Measurements from ENCODE around the gene DNAJA4. TPM values are rescaled to one million over a fixed set of nuclear protein-coding genes. Genes with fewer than 3 reads are reported as not detected.

Gene DNAJA4
- total and polyA plus RNA-seq, 8 donors: 11.4 to 53.6 (median 30.3) TPM; not detected in 1

- peaks cover 0 to 12% (median 0%) of the 10 kb centered on the region in 4 donors for H3K4me1 ChIP-seq
- WGBS, 5 donors: 62 to 71% (median 65%) methylated on average over 4 of the region's 4 CpGs
- H3K27me3 ChIP-seq: no peaks in the 10 kb centered on the region
- no peak overlapping the region for H3K4me3 ChIP-seq
- no peaks in the 10 kb centered on the region for H3K9me3 ChIP-seq
- no peak overlapping the region for H3K27ac ChIP-seq
- no peak for DNase-seq
- TF ChIP-seq EP300 (IDR thresholded peaks at IDR 0.05): no peak
- TF ChIP-seq CTCF (IDR thresholded peaks at IDR 0.05): no peak
- TF ChIP-seq POLR2A (IDR thresholded peaks at IDR 0.05): no peak
- no peak for TF ChIP-seq POLR2AphosphoS5 (IDR thresholded peaks at IDR 0.05)
- H3K36me3 ChIP-seq: no peaks in the 10 kb centered on the region
- intact Hi-C loops (cut with DNase I; ENCODE audit: low total_unique reads): no loop called here
Observed at GRCh38 chr15:78223396-78224022, 40.9 kb upstream of the DNAJA4 start.

GRCh38 chr15:78224023-78224411, 40.3 kb upstream of the DNAJA4 start:
- no peak overlapping the region for H3K4me3 ChIP-seq
- no peak for DNase-seq
- intact Hi-C loops (cut with DNase I; ENCODE audit: low total_unique reads): no loop called here
- no peaks in the 10 kb centered on the region for H3K36me3 ChIP-seq
- TF ChIP-seq POLR2A (IDR thresholded peaks at IDR 0.05) (no peak), EP300 (IDR thresholded peaks at IDR 0.05) (no peak), POLR2AphosphoS5 (IDR thresholded peaks at IDR 0.05) (no peak), CTCF (IDR thresholded peaks at IDR 0.05) (no peak)
- H3K27ac ChIP-seq: no peak overlapping the region
- H3K9me3 ChIP-seq: no peaks in the 10 kb centered on the region
- WGBS, 5 donors: 77 to 86% (median 80%) methylated on average over 2 of the region's 2 CpGs
- peaks cover 0 to 12% (median 0%) of the 10 kb centered on the region in 4 donors for H3K4me1 ChIP-seq
- H3K27me3 ChIP-seq: no peaks in the 10 kb centered on the region

GRCh38 chr15:78225783-78226541, 38.4 kb upstream of the DNAJA4 start:
- DNase-seq: no peak
- no peak overlapping the region for H3K4me3 ChIP-seq
- H3K36me3 ChIP-seq: no peaks in the 10 kb centered on the region
- intact Hi-C loops (cut with DNase I; ENCODE audit: low total_unique reads): no loop called here
- peaks cover 0 to 6% (median 0%) of the 10 kb centered on the region in 4 donors for H3K4me1 ChIP-seq
- H3K9me3 ChIP-seq: no peaks in the 10 kb centered on the region
- H3K27me3 ChIP-seq: no peaks in the 10 kb centered on the region
- WGBS, 5 donors: 79 to 91% (median 86%) methylated on average over 3 of the region's 3 CpGs
- no peak for TF ChIP-seq POLR2AphosphoS5 (IDR thresholded peaks at IDR 0.05)
- no peak for TF ChIP-seq POLR2A (IDR thresholded peaks at IDR 0.05)
- no peak for TF ChIP-seq EP300 (IDR thresholded peaks at IDR 0.05)
- no peak for TF ChIP-seq CTCF (IDR thresholded peaks at IDR 0.05)
- no peak overlapping the region for H3K27ac ChIP-seq

GRCh38 chr15:78228356-78228996, 35.9 kb upstream of the DNAJA4 start:
- 85 to 95% (median 89%) methylated on average over 8 of the region's 8 CpGs for WGBS, 5 donors
- no peak for DNase-seq
- intact Hi-C loops (cut with DNase I; ENCODE audit: low total_unique reads): no loop called here

More at GRCh38 chr15:78228356-78228996, 35.9 kb upstream of the DNAJA4 start:
- Histone ChIP-seq H3K9me3 (no peaks in the 10 kb centered on the region), H3K27ac (no peak overlapping the region), H3K4me3 (no peak overlapping the region), H3K36me3 (no peaks in the 10 kb centered on the region), H3K4me1 (no peaks in the 10 kb centered on the region), H3K27me3 (no peaks in the 10 kb centered on the region)
- TF ChIP-seq CTCF (IDR thresholded peaks at IDR 0.05) (no peak), POLR2AphosphoS5 (IDR thresholded peaks at IDR 0.05) (no peak), POLR2A (IDR thresholded peaks at IDR 0.05) (no peak), EP300 (IDR thresholded peaks at IDR 0.05) (no peak)

Data from stomach (tissue), 9 donors.